ENCODE data around the gene WNT1. TPM values are rescaled to one million over a fixed set of nuclear protein-coding genes. Genes with fewer than 3 reads are reported as not detected.
A peak's percentile ranks its signal among the peaks of the same experiment; 100 is the strongest.

The WNT1 gene
- total RNA-seq, 1 donor from 2014 or later: not detected

- no peak for DNase-seq (ENCODE audit: low read depth in 2 of 2)
These were observed 2.3 kb downstream of the WNT1 start for GRCh38 chr12:48980389-48980952.

GRCh38 chr12:48980953-48981756 lies 3.0 kb downstream of the WNT1 start:
- no peak for DNase-seq (ENCODE audit: low read depth in 2 of 2)

- DNase-seq (ENCODE audit: low read depth in 2 of 2): no peak
These were observed 3.6 kb downstream of the WNT1 start for GRCh38 chr12:48981757-48982157.

- no peak for DNase-seq (ENCODE audit: low read depth in 2 of 2)
These were observed 4.4 kb downstream of the WNT1 start for GRCh38 chr12:48982397-48983080.

- no peak for DNase-seq (ENCODE audit: low read depth in 2 of 2)
These were observed 7.4 kb downstream of the WNT1 start for GRCh38 chr12:48985475-48985897.

GRCh38 chr12:48985901-48986300 lies 7.8 kb downstream of the WNT1 start:
- DNase-seq (ENCODE audit: low read depth in 2 of 2): no peak

- no peak for DNase-seq (ENCODE audit: low read depth in 2 of 2)
These were observed 8.7 kb downstream of the WNT1 start for GRCh38 chr12:48986720-48987291.

GRCh38 chr12:48988030-48988649 lies 10.0 kb downstream of the WNT1 start:
- peak; percentile 58 to 63 for DNase-seq (ENCODE audit: low read depth in 2 of 2)

- no peak for DNase-seq (ENCODE audit: low read depth in 2 of 2)
These were observed 12.4 kb downstream of the WNT1 start for GRCh38 chr12:48990552-48990951.

GRCh38 chr12:48991247-48992050 lies 13.3 kb downstream of the WNT1 start:
- no peak for DNase-seq (ENCODE audit: low read depth in 2 of 2)

GRCh38 chr12:48993787-48994186 lies 15.7 kb downstream of the WNT1 start:
- no peak for DNase-seq (ENCODE audit: low read depth in 2 of 2)

- no peak for DNase-seq (ENCODE audit: low read depth in 2 of 2)
These were observed 16.3 kb downstream of the WNT1 start for GRCh38 chr12:48994224-48995085.

- peak; percentile 80 to 87 for DNase-seq (ENCODE audit: low read depth in 2 of 2)
These were observed 17.2 kb downstream of the WNT1 start for GRCh38 chr12:48995086-48995879.

GRCh38 chr12:48996794-48997718 lies 18.9 kb downstream of the WNT1 start:
- DNase-seq (ENCODE audit: low read depth in 2 of 2): peak; percentile 73 to 74

- DNase-seq (ENCODE audit: low read depth in 2 of 2): no peak
These were observed 19.8 kb downstream of the WNT1 start for GRCh38 chr12:48997719-48998496.

GRCh38 chr12:48998497-48999353 lies 20.6 kb downstream of the WNT1 start:
- no peak for DNase-seq (ENCODE audit: low read depth in 2 of 2)
